GM18508 (cell line): ENCODE data around the gene ANKRD23.

ENCODE experiments used
- ATAC-seq: cut with Tn5 transposase; IDR thresholded peaks from one replicate; pipeline ENCODE4 v1.9.1; 2021; ENCODE audit warnings: moderate number of reproducible peaks; ENCODE audit not compliant: insufficient read depth, unreplicated experiment

The ANKRD23 gene

DNA sequence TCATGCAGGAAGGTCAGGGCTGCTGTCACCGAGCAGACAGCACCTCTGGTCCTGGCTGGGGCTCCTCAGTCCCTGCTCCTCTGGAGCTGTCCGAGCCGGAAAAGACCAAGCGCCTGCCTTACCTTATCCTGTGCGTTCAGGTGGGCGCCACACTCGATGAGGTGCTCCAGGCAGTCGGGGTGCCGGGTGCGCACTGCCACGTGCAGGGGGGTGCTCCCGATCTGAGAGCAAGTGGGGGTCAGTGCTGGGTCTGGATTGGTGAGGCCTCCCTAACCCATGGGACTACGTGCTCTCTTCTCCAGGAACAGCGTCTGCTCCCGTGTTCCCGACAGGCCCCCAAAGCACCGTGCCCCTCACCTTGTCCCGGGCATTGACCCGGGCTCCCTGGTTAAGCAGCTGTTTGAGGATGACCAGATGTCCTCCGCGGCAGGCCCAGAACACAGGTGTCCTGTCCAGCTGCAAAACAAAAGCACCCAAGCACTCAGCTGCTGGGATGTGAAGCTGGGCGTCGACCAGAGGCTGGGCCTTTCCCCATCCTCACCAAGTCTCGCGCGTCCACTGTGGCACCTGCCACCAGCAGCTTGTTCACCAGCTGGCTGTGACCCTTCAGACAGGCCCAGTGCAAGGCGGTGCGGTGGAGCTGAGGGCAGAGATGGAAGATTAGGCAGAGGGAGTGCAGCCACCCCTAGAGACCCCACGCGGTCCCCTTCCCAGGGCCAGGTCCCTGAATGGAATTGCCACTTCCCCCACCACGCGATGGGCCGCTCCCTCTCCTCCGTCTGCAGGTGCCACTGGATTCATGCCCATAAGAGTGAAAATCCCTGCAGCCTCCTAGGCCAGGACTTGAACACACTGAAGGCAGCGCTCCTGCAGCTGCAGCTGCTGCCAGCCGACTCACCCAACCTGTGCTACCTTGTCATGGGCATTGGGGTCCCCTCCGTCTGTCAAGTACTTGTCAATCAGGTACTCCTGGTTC, 3.7 kb downstream of the ANKRD23 start:
- ATAC-seq: no peak

DNA sequence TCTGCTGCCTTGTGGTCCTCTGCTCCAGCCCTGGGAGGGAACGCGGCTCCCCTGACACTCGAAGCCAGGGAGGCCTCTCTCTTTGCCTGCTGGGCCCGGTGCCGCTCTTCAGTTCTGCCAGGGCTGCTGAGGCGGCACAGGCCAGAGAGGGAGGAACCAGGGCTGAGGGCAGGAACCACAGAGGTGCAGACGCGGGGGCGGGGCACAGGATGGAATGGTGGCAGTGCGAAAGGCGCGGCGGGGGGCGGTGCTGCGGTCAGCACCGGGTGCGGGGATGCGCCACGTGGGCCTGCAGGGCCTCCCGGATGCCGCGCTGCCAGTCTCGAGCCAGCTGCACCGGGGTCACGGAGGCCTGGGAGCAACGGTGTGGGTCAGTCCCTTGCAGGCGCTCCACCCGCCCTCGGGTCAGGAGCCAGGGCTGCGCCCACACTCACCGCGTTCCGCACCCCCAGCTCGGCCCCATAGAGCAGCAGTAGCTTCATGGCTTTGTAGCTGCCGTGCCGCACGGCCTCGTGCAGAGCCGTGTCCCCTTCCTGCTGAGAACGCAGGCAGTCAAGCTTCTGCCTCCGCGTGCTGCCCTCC, 4.4 kb downstream of the ANKRD23 start:
- ATAC-seq: no peak

DNA sequence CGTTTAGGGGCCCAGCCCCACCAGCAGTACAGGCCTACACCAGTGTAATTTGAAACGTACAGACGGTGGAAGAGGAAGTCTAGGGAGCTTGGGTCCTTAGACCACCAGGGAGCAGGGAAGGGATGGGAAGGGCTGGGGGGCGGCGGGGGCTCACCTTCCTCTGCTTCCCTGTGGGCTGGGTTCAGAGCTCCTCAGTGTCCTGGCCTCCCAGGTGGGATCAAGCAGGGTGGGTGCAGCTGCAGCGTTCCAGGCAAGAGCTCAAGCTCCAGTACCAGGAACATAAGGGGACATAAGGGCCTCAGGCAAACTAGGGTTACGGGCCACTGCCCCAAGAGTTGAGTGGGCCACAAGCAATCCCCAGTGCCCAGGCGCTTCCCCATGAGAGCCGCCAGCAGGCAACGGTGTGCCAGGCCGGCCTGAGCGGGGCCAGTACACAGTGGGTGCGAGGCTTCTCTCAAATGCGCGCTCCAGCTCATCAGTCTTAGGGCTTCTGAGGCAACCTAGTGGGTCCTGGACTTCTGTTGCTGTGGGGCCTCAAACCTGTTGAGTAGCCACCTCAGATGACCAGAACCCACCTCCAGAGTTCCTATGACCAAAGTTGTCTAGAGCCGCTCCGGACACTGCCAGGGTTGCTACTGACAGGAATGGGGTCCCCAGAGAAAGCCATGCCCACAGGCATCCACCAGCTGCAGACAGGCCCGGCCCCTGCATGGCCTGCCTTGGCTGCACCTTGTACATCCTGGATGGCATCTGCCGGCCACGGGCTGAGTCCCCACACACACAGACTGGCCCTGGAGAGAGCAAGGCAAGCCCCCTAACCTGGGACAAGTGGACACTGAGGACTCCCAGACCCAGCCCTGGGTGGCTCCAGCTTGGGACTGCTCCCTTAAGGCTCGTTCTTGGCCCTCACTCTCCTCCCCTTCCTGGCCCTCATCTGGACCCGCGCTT, 5.2 kb downstream of the ANKRD23 start:
- ATAC-seq: no peak

DNA sequence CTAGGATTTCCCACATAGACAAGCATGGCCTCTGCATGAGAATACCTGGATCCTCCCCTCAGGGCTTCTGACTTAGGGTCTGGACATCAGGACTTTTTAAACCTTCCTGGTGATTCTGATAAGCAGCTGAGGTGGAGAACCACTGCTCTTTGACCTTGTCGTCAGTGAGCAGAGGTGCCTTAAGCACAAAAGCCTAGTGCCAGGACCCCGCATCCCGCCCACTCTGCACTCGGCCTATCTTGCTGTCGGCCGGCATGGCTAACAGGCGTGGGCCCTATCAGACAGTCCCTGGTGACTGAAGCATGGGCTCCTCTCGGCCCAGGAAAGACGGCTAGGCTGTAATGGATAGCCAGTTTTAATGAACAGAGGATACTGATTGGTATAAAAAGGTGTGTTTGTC, 6.2 kb downstream of the ANKRD23 start:
- no peak for ATAC-seq

DNA sequence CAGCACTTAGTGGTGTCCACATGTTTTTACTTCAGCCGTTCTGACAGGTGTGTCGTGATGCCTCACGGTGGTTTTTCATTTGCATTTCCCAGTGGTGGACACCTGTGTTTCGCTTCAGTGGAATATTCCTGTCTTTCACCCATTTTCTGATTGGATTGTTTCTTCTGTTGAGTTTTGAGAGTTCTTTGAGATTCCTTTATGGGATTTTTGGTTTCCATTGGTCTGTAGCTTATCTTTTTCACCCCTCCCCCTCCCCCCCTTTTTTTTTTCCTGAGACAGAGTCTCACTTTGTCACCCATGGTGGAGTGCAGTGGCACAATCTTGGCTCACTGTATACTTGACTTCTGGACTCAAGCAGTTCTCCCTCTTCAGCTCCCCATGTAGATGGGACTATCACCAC, 8.0 kb downstream of the ANKRD23 start:
- ATAC-seq: no peak

DNA sequence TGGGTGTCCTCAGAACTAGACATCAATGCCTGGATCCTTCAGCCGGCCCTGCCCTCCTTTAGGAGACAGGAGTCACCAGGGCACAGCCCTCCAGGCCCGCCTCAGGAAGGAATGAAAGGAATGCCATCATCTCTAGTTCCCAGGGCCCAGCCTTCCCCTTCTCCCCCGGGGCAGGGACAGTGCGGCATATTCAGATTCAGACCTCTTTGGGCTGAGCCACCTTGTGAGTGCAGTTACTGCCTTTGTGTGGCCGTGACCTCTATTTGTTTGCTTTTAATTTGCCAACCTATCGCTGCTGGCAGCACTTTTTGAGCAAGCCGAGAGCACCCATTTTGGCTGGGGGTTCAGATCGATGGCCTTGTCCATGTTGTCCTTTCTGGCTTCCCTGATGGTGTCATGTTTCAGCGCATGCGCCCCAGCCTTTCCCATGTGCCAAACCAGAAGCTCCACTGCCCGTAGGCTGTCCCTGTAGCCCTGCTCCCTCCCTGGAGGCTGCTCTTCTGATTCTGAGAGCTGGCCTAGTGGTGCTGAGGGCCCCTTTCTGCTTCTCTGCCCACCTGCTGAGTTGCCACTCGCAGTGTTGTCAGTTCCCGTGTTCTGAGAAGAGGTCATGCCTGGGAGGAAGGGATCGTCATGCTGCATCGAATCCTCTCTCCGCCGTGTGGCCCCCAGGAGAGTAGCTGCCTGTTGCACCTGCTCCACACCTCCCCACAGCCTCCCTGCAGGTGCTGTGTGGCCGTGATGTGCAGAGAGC, 10.9 kb downstream of the ANKRD23 start:
- no peak for ATAC-seq

DNA sequence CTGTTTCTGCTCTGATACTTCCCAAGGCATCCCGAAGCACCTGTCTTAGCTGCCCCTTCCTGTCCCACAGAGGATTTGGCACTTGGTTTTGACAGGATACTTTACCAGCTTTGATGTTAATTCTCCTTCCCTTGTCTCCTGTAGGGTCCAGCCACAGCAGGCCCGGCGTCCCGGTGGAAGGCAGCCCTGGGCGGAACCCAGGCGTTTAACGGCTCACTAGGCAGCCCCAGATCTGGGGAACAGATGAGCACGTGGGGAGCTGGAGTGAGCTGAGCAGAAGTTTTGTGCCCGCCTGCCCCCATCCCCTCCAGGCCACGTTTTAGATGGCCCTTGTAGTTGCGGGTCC, 11.4 kb downstream of the ANKRD23 start:
- no peak for ATAC-seq

DNA sequence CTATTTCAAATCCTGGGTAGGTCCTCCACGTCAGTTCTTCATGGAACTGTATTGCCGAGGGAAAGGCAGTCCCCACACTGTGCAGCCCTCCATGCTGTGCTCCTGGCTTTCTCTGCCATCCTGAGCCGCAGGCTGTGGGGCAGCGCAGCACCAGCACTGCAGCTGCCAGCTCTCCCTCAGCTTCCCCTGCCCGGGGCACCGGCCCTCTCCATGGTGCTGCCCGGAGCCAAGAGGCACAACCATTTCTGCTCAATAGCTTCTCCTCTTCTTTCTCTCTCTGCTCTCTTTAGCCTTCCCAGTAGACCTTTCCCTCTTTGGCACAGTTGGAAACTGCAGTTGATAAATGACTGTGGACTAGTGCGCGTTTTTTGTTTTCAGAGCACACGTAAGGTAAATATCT, 12.1 kb downstream of the ANKRD23 start:
- no peak for ATAC-seq

DNA sequence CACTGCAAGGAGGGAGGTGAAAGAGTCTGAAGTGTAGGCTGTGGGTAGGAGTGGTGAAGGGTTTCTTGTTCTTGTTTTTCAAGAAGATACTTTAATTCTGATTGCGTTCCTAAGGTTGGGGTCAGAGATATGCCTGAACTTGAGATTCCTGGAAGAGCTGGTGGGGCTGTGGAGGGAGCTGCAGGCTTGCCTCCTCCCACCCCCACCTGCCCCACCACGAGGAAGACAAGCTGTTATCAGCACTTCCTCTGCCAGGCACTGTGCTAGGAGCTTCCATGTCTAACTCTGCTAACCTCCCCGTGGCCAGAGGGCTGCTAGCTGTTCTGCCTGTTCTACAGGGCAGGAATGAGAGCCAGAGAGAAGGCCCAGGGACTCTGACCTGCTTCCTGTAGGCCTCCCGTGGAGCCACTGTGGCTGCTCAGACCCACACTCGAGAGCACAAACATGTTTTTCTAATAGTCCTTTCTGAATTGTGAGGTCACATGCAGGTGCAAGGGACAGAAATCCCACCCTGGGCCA, 13.7 kb downstream of the ANKRD23 start:
- no peak for ATAC-seq

DNA sequence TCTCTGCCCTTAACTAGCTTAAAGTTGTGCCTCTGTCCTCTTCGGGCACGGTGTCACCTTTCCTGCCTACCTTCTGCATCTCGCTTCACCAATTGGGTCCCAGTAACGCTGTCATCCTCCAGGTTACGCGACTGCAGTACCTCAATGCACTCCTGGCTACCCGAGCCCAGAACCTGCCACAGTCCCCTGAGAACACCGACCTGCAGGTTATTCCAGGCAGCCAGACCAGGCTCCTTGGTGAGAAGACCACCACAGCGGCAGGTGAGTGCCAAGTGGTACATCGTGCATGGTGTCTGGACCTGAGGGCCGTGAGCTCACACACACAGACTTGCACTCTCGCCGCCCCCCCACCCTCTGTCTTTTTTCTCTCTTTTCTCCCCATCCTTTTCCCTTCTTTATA, 14.9 kb downstream of the ANKRD23 start:
- no peak for ATAC-seq

DNA sequence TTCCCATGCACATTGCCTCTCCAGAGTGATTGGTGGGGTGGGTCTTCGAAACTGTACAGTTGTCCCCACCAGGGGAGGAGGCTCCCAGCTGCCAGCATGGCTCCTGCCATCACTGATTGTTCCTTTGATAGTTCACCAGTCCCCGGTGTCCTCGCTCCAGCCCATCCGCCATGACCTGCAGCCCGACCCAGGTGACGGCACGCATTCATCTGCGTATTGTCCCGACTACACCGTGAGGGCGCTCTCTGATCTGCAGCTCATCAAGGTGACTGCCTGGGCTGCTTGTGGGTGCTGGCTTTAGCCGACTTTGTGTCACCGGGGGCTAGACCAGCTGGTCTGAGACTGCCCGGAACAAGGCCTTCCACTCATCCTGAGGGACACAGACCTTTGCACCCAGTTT, 15.4 kb downstream of the ANKRD23 start:
- no peak for ATAC-seq

DNA sequence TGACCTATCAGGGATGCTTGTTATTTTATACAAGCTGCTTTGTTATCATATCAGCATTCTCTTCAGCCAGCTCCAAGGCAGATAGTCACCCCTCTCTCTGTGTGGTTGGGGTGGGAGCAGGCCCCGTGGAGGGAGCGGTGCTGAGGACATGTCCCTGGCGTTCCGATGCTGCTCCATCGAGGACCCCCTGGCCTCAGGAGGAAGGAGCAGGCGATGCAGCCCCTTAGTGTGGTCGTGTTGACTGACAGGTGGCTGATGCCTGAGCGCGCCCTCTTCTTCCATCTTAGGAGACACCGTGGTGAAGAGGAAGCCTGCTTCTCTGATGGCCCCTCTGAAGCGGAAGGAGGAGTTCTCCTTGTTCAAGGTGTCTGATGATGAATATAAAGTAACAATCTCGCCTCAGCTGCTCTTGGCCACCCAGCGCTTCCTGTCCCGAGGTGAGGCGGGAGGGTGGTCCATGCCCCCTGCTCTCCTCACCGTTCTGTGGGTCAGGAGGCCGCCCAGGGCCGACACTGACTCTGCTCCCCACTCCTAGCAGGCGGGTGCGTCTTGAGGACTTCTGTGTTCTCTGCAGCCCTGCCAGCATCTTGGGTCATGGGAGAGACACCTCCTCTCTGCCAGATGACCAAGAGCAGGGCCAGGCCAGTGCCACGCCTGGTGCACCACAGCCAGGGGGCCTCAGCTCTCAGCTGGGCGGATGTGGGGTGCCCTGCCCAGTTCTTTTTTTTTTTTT, 17.1 kb downstream of the ANKRD23 start:
- ATAC-seq: no peak

DNA sequence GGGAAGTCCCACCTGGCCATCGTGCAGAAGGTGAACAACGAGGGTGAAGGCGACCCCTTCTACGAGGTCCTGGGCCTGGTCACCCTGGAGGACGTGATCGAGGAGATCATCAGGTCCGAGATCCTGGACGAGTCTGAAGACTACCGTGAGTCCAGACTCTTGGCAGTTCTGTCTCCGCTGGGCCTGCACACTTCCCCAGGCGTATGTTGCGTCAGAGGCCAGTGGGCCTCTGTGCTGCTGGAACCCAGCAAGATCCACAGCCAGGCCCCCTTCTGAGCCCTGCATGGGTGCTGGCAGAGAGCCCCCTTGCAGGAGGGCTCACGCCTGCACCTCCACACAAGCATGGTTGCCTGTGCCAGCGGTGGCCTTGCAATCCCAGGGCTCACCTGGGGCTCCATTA, 18.8 kb downstream of the ANKRD23 start:
- ATAC-seq: no peak

DNA sequence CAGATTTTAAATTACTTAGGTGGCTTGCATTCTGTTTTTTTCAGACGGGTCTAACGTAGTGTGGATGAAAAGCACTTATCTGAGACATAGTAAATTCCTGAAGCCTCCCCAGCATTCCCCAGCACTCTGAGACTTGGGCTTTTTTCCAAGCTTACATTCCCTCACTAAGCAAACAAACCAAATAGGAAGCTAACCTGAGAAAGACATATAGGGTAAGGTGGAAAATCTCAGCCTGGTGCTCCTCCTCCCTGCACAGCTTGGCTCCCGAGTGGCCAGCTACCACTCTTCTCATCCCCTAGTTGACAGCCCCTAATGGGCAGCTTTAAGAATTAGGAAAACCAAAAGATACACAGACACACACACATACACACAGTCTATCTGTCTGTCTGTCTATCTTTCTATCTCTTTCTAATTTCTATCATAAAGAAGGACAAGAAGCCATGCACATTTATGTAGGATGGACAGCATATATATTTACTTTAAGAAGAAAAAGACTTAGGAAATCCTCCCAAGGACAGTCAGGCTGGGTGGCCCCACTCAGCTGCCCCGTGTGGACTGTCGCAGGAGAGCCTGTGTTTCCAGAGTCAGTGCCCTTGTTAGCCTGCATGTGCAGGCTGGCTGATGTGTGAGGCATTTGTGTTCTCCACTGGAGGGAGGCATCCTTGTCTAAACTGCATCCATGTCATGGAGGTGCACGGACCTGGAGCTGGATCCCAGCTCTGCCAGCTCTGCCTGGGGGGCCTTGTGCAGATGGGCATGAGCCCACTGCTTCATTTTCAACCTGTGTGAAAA, 19.5 kb downstream of the ANKRD23 start:
- no peak for ATAC-seq

DNA sequence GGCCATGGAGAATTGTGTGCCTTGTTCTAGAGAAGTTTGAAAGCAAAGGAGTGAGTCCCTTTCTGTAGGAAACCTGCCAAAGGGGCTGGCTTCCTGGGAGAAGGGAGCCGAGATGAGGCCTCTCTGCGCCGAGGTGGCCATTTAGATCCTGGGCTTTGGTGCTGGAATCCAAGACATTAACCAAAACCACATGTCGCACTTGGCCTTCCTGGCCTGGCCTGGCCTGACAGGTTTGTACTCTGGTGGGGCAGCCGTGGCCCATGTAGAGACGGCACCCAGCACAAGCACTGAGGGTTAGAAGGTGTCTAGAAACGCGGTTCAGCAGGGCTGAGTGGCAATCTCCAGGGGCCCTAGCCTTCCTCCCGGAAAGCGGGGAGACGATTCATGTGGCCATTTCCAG, 20.6 kb downstream of the ANKRD23 start:
- ATAC-seq: no peak

DNA sequence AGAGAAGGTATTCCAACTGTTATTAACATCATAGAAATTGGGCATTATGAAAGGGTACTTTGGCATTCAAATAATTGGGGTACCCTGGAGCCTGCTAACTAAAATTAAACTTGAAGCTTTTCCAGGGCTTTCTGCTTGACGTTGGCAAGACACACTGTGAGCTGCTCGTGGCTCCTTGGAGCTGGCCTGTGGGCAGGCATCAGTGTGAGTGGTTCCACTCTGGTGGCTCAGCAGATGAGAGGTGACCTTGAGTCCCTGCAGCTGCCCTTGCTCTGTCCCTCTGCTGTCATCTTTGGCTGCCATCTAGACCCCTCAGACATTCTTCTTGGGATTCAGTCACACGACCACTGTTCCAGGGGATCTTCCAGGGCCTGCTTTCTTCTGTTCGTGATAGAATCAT, 21.0 kb downstream of the ANKRD23 start:
- no peak for ATAC-seq

DNA sequence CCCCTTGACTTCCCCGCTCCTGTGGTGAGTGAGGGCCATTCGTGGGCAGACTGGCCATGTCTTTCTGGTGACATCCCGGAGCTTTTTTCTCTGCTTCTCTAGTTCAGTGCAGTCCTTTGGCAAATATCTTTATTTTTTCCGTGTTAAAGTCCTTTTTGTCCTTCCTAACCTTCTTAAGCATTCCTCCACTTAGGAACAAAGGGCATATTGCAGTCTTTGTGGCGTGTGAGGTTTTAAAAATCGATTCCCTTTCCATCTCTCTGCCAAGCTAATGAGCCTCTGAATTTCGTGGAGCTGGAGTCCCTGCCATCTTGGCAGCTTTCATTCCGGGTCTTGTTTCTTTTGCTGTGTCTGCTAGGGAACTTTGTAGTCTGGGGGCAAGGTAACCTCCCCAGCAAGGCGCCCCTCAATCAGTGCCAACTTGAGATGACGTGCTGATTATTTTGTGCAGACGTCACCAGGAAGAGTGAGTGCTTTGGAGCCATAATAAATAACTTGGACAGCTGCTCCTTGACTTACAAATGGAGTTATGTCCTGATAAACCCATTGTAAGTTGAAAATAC, 22.6 kb downstream of the ANKRD23 start:
- ATAC-seq: no peak

DNA sequence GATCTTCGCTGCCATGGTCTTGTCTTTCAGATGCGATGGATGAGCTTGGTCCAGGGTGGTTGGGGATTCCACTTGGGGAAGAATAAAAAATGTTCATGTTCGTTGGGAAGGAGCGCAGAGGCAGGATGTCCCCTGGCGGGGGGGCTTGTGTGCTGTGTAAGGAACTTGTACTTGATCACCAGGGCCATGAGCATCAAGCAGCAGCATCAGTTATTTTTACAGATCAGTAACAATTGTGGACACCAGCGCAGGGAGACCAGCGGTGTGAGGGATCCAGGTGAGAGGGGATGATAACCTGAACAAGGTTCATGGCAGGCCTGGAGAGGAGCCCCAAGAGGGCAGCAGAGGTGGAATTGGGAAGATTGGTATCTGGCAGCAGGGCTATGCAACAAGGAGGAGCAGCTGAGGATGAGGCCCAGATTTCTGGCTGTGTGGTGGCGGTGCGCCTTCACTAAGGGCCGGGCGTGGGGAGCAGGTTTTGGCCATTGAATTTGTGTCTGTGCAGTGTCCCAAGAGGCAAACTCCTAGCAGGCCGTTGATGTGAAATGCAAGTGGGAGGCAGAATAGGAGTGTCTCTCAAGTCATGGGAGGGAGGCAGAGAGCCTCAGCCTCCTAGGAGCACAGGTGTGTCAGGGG, 23.8 kb downstream of the ANKRD23 start:
- ATAC-seq: no peak
